Activated naive CD4-positive, alpha-beta T cell (primary cell): Measurements from ENCODE around the gene UACA.
"Not testable (repeated sequence)": the region's sequence is repeated elsewhere in the genome, so short reads cannot be mapped to it uniquely, and the experiment has no call there.

ENCODE experiments used
- DNase-seq, 4 experiments: peaks; one replicate each; lab custom pipeline; 2025; lab: John Stamatoyannopoulos, UW

UACA gene

DNA sequence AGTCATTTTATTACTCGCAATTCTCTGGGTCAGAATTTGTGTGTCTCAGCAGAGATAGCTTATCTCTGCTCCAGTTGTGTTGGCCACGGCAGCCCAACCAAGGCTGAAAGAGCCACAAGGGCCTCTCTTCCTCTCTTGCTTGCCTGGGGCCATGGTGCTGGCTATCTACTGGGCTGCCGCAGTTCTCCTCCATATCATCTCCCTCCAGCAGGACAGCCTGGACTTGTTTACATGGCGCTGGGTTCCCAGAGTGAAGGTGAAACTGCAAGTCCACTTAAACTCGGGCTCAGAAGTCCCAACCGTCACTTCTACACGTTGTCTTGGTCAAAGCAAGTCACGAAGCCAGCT lies 134.8 kb downstream of the UACA start:
- no peak for DNase-seq

DNA sequence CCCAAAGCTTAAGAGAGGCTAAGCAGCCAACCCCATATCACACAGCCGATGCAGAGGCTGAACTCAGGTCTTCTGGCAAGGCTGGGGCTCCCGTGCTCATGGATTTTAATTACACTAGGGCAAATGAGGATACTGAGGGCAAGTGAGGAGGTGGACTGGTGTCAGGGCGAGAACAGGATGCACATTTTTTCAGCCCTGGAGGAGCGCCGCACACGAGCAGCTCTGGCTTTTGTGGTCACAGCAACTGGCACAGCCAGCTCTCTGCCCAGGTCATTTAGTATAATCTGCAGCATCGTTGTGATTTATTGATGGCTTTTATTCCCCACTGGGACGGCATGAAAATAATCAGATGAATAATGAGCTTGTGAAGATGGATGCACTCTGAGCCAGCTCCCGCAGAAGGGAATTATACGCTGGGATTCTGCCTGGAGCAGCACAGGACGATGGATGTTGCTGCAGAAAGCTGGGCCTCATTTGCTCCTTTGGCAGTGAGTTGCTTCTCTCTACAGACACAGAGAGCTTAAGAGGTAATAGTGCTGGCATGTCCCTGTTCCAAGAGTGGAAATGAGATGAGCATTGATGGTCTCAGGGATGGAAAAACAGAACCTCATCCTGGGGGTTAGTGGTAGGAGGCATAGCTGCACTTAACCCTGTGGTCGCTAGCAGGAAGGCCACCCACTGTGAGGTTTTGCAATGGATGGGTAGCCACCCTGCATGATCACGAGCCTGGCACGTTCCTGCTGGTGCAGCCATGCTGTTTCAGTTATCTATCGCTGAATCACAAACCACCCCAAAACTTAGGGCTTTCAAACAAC lies 135.4 kb downstream of the UACA start:
- no peak for DNase-seq

DNA sequence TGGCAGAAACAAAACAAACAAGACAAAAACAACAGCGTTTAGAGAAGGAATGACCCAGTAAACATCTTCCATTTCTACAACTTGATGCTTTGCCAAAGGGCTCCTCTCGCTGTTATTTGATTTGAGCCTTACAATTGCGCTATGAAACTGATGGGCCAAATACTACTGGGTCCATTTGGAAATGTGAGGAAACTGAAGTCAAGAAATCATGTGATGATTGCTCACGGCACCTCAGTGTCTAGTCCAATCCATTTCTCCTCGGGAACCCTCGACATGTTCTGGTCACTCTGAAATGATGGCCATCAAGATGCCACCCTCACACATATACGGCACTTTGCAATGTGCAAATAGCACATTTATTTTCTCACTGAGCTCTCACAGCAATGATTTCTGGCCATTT lies 136.0 kb downstream of the UACA start:
- no peak for DNase-seq

DNA sequence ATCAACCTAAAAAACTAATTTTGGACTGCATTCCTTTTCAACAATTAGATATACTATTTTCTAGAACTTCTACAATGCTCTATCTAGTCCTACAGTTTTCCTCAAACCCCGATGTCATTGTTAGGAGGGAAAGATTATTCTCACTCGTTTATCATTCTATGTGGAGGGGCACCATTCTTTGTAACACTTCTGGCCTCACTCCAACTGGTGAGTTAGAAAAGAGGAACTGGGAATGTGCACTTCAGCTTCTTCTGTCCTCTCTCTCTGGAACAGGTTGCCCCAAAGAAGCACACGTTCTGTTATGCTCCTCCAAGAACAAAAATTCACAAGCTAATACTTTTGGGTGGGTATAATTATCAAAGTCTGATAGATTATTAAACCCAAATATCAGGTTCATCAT lies 137.9 kb downstream of the UACA start:
- no peak for DNase-seq

DNA sequence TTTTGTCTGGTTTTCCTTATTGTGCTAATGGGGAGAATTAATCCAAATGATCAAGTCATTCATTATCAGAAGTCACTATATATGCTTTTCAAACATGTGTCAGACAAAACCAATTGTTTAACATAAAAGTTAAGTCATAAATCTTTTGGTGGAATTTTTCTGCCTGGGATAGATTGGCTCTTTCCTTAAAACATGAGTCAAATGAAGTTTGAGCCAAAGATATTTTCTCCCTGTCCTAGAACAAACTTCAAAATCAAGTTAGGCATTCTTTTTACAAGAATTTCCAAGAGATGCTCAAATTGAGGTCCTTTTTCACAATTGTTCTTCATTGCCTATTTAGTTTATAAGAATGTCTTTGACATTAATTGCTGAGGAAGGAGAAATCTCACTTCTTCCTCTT lies 138.3 kb downstream of the UACA start:
- no peak for DNase-seq

DNA sequence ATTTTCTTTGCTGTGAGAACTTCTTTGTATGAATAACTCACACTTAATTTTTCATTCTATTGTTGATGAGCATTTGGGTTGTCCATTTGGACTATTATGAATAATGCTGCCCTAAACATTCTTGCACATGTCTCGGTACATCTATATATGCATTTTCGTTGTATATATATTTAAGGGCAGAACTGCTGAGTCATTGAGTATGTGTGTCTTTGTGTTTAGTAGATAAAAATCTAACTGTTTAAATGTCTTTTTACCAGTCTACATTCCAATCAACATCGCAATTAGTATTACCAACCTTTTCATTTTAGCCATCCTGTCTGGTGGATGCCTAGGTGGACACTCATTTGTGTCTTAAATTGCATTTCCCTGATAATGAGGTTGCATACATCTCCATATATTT lies 144.4 kb downstream of the UACA start:
- DNase-seq = no peak

DNA sequence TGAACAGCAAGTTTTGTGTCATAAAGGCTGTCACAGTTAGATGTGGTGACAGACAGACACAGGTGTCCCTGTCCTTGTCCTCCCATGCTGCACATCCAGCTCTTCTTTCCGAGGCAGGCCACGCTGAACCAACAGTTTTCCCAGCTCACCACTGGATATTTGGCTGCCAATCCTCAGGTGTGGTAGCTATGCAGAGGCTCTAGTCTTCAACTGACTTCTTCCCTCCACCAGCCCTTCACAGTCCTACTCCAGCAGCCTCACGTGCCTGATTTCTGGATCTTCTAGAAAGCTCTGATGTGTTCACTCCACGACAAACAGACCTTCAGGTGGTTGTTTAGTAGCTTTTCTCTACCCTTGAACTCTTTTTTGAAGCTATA lies 145.5 kb downstream of the UACA start:
- DNase-seq = no peak

DNA sequence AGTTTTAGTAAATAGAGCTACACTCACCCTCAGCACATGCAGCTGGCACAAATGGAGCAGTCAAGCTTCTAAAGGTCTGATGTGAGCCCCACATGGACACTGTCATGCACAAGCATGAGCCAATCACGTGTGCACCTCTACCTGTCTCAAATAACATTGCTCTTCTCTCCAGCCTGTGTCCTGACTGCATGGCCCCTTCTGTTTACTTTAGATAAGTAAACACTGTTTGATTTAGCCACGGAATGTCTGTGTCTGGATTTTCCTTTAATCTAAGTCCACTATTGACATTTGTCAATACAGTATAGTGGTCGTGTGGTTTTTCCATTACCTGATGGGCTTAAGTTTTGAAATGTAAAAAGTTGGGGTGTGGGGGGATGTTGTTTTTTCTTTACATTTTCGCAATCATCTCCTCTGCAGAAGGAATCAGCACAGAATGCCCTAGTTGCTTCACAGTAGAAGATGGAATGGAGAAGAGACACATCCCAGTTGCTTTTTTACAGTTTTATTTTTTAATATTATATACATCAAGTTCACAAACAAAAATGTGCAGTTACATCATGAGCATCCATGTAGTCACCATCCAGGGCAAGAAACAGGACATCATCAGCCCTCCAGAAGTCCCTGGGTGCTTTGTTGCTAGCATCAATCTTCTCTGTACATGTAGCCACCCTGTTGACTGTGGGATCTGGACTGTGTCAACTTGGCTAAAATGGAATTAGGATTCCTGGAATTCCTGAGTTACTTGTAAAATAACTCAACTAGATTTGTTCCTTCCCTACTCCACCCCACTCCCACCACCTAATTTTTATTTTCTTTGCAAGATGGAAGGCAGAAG lies 146.1 kb downstream of the UACA start:
- no peak for DNase-seq

DNA sequence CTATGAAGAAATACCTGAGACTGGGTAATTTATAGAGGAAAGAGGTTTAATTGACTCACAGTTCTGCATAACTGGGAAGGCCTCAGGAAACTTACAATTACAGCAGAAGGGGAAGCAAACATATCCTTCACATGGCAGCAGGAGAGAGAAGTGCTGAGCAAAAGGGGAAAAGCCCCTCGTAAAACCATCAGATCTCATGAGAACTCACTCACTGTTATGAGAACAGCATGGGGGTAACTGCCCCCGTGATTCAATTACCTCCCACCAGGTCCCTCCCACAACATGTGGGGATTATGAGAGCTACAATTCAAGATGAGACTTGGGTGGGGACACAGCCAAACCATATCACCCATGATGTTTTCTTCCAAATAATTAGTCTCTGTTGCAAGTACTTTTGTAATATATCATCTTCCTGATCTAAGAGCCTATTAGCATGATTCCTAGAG lies 147.0 kb downstream of the UACA start:
- not testable (repeated sequence) for DNase-seq

DNA sequence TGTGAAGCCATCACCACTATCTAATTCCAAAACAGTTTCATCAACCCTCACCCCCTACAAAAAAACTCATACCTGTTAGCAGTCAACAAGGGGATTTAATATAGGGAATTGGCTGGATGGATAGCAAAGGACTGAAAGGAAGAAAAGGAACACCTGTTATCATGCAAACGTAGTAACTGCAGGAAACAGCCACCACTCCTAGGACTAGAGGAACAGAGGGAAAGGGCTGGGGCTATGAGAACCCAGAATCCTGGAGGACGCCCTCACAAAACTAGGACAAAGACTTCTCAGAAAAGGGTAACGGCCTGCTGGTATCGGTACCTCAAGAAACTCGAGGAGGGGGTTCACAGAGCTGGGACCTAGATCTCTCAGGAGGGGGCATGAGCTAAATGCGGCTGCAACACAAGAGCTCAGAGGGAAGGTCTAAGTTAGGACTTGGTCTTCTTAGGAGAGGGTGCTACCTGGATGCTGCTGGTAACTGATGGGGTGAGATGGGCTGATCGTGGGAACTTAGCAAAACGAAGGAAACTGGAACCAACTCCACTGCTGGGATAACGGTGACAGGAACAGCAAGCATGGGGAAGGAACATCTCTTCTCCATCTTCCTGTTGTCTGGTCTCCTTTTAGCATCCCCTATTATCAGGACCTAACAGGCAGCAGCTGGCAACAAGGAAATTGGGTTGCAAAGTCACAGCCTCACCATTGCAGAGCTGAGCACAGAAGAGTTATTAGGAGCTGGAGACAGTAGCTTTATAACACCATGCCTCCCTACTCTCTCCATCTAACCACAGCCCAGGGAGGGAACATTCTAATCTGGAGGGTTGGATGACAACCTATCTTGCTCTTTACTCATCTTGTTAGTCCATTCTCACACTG lies 147.7 kb downstream of the UACA start:
- no peak for DNase-seq

DNA sequence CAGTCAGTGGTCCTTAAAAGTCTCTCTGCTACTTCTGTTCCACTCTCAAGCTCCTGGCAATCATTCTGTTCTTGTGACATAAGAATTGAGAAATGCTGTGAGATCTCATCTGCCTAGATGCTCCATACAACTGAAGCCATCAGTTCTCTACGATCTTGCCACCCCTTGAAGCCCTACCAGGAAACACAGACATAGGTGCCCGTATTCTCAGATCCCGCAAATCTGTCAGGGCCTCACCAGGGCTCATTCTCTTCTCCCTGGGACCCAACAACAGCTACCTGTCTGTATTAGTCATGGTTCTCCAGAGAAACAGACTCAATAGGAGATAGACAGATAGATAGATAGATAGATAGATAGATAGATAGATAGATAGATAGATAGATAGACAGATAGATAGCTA lies 149.1 kb downstream of the UACA start:
- no peak for DNase-seq

DNA sequence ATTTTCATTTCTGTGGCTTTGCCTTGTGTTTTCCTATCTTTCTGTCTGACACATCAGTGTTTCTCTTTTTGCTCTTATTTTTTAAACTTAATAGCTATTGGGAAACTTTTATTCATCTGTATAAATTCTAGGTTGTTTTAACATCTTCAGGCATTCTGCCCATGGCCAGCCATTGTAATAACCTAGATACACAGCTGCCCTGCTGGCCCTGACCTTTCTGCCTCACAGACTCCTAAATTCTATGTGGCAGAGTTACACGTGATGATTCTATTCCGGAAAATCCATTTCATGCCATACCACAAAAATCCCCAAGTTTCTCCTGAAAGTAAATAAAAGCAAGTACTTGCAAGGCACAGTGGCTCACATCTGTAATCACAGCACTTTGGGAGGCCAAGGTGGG lies 150.1 kb downstream of the UACA start:
- DNase-seq = no peak

DNA sequence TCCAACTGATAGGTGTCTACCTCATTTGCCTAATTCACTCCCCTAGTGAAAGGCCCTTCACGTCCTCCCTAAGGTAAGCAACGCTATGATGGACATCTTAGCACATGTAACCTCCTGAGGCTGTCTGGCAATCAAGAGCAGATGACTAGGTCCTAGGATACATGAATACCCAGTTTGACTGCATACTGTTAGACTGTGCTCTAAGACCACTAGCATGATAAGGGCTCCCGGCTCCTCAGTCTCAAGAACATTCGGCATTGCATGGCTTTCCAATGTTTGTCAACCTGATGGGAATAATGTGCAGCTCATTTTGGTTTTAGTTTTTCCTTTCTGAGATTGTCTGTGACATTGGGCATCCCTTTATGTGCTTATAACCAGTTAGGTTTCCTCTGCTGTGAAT lies 152.1 kb downstream of the UACA start:
- no peak for DNase-seq

DNA sequence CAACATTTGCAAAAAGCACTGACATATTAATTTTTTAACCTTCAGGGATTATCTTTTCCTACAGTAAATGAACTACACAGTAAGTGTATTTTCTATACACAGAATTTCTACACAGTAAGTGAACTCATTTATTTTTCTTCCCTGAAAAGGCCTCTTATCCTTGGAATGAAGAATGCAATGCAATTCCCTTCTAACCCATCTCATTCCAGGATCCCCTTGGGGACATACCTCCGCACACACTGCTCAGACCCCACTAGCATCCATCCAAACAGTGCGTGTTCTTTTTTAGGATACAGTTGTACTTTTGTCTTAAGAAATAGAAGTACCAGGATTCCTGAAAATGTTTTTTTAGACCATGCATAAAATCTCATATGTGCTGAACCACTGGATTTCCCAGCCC lies 152.8 kb downstream of the UACA start:
- no peak for DNase-seq

DNA sequence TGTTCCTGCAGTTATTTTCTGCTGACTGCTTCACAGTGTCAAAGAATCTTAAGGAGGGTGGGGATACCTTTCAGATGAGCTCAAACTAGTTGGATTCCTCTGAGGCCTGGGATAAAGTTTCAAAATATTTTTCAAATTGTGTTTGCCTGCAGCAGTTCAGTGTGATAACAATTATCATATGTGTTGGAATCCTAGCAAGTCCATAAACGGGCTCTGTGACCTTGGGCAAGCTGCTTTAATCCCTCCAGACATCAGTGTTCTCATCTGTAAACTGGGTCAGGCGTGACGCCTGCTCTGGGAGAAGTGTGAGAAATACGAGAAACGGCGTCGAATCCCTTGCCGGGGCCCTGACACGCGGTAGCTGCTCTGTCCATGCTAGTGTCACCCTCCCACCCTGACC lies 153.5 kb downstream of the UACA start:
- no peak for DNase-seq

DNA sequence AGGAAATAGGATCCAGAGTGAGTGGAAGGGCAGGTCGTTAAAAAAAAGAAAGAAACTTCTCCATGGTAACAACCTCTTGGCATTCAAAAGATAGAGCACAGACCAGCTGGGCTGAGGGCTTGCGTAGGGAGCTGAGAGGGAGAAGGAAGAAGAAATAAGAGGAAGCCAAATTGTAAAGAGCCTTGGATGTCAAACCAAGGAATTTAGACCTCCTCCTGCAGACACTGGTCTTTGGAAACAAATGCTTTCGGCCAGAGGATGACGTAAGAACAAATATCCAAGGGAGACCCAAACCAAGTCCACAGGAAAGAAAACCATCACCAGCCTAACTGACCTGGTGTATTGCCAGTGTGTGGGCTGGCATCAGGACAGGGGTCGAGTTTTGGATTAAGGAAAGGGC lies 155.2 kb downstream of the UACA start:
- no peak for DNase-seq

DNA sequence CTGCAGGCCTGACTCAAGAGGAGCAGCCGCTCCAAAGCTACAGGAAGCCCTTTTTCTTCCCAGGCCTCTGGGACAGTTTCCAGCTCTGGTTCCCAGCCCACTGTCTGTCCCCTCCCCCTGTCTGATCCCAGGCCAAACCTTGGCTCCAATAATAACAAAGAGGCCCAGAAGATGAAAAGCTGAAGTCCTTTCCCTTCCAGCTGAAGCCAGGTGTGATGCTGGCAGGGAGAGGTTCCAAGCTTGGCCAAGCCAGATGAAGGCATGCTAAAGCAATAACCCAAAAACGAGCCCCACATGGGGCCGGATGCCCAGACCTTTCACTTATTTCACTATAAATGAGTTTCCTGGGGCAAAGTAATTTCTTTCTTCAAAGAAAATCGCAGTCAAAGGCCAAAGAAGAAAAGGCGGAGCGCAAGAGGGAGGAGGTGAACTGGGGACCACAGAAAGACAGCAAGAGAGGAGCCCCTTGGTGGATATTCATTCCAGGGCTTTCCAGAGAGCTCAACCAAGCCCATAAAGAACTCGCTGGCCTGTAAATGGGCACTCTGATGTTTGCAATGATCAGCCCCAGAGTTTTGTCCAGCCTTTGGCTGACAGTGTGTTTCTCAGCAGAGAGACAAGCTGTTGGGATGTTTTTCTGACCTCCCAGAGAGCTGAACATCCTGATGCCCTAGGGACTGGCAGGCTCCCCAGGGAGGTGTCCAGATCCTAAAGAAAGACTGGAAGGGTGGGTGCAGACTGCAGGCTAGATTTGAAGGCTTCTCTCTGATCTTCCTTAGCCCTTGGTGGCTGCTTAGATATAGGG lies 157.6 kb downstream of the UACA start:
- no peak for DNase-seq

DNA sequence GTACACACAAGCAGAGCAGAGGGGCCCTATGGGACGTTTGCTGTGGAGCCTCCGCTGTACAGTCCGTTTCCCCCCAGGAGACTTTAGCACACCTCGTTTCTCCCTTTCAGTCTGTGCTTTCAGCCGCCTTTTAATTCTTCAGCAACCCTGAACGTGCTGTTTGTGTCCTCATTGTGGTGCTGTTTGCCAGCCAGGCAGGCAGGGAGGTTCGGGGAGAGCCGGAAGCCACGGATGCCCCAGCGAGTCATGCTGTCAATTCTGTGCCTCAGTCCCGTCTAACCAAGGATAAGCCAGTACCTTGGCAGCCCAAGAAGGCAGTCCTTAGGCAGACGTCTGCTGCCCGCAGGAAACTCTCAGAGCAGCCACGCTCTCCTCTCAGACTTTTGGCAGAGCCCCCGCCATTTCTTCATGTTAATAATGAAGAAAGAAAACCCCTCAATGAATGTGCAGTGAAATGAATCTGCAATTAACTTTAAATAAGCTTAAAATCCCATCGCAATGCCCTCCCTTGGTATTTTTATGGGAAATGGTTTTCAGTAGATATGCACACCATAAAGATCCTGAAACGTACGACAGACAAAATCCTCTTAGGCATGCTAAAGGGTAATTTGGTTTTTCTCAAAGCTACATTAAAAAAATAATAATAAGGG lies 158.6 kb downstream of the UACA start:
- DNase-seq = no peak
